Activated CD4-positive, CD25-positive, alpha-beta regulatory T cell treated with anti-CD3 and anti-CD28 coated beads, Interleukin-2, amount 50 U/mL, for 16 hours (primary cell): ENCODE measurements around the gene EDEM2.
"Not testable (repeated sequence)": the region's sequence is repeated elsewhere in the genome, so short reads cannot be mapped to it uniquely, and the experiment has no call there.

Experiments
- DNase-seq: peaks from one replicate; pipeline ENCODE4 v3.0.0-alpha.2; 2020; ENCODE audit warnings: low read depth, low spot score

EDEM2 gene

DNA sequence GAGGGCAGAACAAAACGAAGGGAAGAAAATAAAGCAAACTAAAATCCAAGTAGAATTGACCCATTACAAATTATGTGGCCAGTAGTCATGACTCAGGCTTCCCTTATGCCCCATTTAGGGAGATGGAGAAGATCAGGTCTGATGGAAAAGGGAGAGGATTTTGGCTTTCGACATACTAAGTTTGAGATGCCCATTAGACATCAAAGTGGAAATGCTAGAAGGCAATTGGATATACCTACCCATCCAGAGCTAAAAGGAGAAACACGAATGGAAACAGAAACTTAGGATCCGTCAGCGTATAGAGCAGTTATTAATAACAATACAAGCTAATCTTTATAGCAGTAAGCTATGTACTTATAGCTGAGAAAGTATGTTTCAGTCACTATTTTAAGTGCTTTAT is 59.3 kb downstream of the EDEM2 start:
- no peak for DNase-seq

DNA sequence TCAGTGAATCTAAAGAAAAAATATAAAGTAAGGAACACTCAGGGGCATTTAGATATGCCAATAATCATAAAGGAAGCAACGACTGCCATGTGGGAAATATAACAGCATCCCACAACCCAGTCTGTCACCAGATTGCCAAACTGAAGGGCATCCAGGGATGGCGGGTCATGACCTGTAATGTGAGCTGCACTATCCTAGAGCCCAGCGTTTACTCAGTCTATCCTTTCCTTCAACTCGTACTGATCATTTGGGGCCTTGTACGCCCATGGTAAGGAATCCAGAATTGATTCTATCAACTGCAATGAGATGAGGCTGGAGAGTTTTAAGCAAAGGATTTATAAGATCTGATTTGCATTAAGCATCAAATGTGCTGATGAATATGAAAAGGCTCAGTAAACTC is 59.8 kb downstream of the EDEM2 start:
- DNase-seq, result no peak

DNA sequence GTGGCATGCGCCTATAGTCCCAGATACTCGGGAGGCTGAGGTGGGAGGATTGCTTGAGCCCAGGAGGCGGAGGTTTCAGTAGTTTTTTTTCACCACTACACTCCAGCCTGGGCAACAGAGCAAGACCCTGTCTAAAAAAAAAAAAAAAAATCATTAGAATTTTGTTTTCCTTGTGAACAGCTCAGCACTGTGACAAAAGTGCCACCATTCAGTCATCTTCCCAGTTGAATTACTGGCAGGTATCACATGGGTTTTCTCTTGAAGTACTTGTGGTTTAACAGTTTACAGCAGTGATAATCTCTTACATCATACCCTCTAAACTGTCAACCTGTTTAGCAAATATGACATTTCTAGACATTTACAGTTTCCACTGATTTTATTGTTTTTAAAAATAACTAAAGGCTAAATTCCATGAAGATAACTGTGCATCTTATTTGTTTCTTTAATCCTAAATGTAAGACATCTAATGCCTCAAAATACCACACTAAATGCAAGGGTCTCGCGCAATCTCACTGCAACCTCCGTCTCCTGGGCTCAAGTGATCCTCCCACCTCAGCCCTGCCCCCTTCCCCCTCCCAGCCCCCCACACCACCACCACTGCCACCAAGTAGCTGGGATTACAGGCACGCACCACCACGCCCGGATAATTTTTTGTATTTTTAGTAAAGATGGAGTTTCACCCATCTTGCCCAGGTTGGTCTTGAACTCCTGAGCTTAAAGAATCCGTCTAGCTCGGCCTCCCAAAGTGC is 61.5 kb downstream of the EDEM2 start:
- no peak for DNase-seq

DNA sequence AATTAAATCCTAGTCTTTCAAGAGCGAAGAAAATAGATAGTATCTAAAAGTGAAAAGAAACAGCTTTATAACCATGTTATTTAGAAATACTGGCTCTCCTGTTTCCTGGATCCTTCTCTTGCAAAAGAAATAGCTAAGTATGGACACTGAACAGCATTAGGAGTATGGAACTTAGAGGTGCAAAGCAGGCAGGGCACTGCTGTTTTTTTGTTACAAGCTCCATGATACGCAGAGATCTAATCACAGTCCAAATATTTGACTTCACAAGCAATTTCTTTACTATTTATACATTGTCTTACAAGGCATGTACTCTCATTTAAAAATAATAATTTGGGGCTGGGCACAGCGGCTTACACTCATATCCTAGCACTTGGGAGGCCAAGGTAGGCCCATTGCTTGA is 62.1 kb downstream of the EDEM2 start:
- DNase-seq, result no peak

DNA sequence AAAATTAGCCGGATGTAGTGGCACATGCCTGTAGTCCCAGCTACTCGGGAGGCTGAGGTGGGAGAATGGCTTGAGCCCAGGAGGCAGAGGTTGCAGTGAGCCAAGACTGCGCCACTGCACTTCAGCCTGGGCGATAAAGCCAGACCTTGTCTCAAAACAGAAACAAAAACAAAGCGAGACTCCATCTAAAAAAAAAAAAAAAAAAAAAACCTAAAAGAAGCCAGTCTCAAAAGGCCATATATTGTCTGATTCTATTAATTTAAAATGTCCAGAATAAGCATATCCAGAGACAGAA is 66.8 kb downstream of the EDEM2 start:
- DNase-seq, result not testable (repeated sequence)

DNA sequence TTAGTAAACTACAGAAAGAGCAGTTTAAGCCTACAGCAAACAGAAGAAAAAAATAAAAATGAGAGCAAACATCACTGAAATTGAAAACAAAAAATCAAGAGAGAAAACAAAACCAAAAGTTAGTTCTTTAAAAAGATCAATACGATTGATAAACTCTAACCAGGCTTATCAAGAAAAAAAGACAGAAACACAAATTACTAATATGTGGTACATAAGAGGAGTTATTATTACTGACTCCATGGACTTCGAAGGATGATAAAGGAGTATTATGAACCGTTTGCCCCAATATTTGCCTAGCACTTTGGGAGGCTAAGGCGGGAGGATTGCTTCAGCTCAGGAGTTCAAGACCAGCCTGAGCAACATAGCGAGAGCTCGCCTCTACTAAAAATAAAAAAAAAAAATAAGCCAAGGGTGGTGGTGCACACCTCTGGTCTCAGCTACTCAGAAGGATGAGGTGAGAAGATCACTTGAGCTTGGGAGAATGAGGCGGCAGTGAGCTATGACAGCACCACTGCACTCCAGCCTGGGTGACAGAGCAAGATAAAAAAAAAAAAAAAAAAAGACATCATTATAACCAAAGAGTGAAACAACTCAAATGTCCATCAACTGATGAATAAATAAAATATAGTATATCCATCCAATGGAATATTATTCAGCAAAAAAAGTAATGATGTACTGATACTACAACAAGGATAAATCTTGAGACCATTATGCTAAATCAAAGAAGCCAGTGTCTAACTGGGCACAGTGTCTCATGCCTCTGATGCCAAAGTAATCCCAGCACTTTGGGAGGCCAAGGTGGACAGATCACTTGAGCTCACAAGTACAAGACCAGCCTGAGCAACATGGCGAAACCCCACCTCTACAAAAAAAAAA is 67.4 kb downstream of the EDEM2 start:
- no peak for DNase-seq

GRCh38 chr20:35077872-35078271 is 69.3 kb downstream of the EDEM2 start:
- DNase-seq, result no peak

DNA sequence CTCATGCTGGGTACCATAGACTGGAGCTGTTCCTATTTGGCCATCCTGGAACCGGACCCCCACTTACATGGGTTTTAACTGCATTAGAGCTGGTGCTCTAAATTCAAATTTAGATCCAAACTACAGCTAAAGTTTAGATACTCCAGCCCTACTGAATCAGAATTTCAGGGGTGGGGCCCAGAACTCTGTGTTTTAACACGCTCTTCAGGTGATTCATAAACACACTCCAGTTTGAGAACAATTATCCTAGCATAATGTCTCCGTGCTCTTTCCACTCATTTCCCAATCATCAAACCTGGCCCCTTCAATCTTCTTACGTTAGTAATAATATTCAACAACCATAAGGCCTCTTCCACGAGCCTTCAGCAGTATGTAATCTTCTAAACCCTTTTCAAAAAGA is 69.8 kb downstream of the EDEM2 start:
- DNase-seq, result no peak

DNA sequence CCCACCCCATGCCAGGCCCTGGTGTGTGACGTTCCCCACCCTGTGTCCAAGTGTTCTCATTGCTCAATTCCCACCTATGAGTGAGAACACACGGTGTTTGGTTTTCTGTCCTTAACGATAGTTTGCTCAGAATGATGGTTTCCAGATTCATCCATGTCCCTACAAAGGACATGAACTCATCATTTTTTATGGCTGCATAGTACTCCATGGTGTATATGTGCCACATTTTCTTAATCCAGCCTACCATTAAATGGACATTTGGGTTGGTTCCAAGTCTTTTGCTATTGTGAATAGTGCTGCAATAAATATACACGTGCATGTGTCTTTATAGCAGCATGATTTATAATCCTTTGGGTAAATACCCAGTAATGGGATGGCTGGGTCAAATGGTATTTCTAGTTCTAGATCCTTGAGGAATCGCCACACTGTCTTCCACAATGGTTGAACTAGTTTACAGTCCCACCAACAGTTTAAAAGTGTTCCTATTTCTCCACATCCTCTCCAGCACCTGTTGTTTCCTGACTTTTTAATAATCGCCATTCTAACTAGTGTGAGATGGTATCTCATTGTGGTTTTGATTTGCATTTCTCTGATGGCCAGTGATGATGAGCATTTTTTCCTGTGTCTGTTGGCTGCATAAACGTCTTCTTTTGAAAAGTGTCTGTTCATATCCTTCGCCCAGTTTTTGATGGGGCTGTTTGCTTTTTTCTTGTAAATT is 75.5 kb downstream of the EDEM2 start:
- not testable (repeated sequence) for DNase-seq

DNA sequence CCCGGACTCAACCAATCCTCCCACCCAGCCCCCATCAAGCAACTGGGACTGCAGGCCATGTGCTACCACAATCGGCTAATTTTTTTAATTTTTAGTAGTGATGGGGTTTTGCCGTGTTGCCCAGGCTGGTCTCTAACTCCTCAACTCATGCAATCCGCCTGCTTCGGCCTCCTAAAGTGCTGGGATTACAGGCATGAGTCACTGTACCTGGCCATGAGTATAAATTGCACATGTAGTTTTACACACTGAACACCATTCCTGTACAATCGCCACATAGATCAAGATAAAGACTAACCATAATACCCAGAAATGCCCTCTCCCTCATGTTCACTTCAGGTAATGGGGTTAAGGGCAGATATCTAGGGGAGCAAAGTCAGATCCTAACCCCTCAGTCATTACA is 80.9 kb downstream of the EDEM2 start:
- no peak for DNase-seq
